HepG2 (cell line): ENCODE results near the gene ITIH3. TPM values are rescaled to one million over a fixed set of nuclear protein-coding genes. Genes with fewer than 3 reads are reported as not detected.

ENCODE experiments used
- ATF2 ChIP-seq: sonication (generic); formaldehyde crosslinking; IDR thresholded peaks from 2 replicates; pipeline ENCODE4 v1.4.0; 2020; ENCODE audit warnings: missing genetic modification reagents
- CENPX ChIP-seq: sonication (generic); formaldehyde crosslinking; IDR thresholded peaks from 2 replicates; pipeline ENCODE4 v1.9.0; 2021; ENCODE audit warnings: mild to moderate bottlenecking, missing genetic modification reagents, moderate library complexity
- GABPA ChIP-seq, 2 experiments: IDR thresholded peaks; 2 replicates each; pipeline ENCODE4 v1.6.1; 2011 to 2016; ENCODE audit warnings: low read depth in 2 of 2, low read length in 1 of 2, missing biosample characterization in 1 of 2, missing genetic modification characterization in 1 of 2
- HNF1B ChIP-seq: sonication (generic); formaldehyde crosslinking; IDR thresholded peaks from 2 replicates; pipeline ENCODE4 v1.5.1; 2020; ENCODE audit warnings: mild to moderate bottlenecking, moderate library complexity, missing genetic modification reagents
- HNRNPL ChIP-seq: fragments of 200-400 bp; formaldehyde crosslinking; IDR thresholded peaks from 2 replicates; pipeline ENCODE4 v1.6.1; 2017; ENCODE audit warnings: mild to moderate bottlenecking, low read depth, low read length
- HNRNPLL ChIP-seq: fragments of 200-400 bp; formaldehyde crosslinking; IDR thresholded peaks from 2 replicates; pipeline ENCODE4 v1.6.1; 2017; ENCODE audit warnings: mild to moderate bottlenecking, low read depth, low read length; ENCODE audit not compliant: poor library complexity, severe bottlenecking
- KLF15 ChIP-seq: sonication (generic); formaldehyde crosslinking; IDR thresholded peaks from 2 replicates; pipeline ENCODE4 v1.8.1; 2023; ENCODE audit warnings: borderline replicate concordance, mild to moderate bottlenecking, inconsistent platforms, missing genetic modification reagents, mixed read lengths
- LCORL ChIP-seq, 2 experiments: fragments of 450-650 bp in 1 of 2; sonication (generic) in 1 of 2; formaldehyde crosslinking in 1 of 2; IDR thresholded peaks; 2 replicates each; pipeline versions ENCODE4 v1.5.0 to v1.6.1; 2017 to 2020; ENCODE audit warnings: antibody characterized with exemption in 1 of 2, missing genetic modification reagents in 1 of 2
- MLLT10 ChIP-seq: sonication (generic); formaldehyde crosslinking; IDR thresholded peaks from 2 replicates; pipeline ENCODE4 v1.4.0; 2020; ENCODE audit warnings: missing genetic modification reagents
- POLR2A ChIP-seq, 2 experiments: IDR thresholded peaks; 2 replicates each; pipeline ENCODE4 v1.6.1; 2011; ENCODE audit warnings: low read depth in 2 of 2, low read length in 2 of 2, mild to moderate bottlenecking in 1 of 2, moderate library complexity in 1 of 2; ENCODE audit not compliant: insufficient read depth in 1 of 2
- RCOR2 ChIP-seq: IDR thresholded peaks from 2 replicates; pipeline ENCODE4 v1.6.1; 2016; ENCODE audit warnings: missing biosample characterization, missing genetic modification reagents
- REL ChIP-seq: sonication (generic); formaldehyde crosslinking; conservative IDR thresholded peaks from 2 replicates; pipeline ENCODE4 v1.8.0; 2022; ENCODE audit warnings: mild to moderate bottlenecking, missing genetic modification reagents, moderate library complexity
- REST ChIP-seq, 2 experiments: IDR thresholded peaks; 2 replicates each; pipeline ENCODE4 v1.6.1; 2011 to 2012; ENCODE audit warnings: low read length in 2 of 2, borderline replicate concordance in 1 of 2, low read depth in 1 of 2, mild to moderate bottlenecking in 1 of 2, moderate library complexity in 1 of 2
- SMARCE1 ChIP-seq: fragments of 450-650 bp; IDR thresholded peaks from 2 replicates; pipeline ENCODE4 v1.6.1; 2017; ENCODE audit warnings: borderline replicate concordance
- WIZ ChIP-seq: sonication (generic); formaldehyde crosslinking; IDR thresholded peaks from 2 replicates; pipeline ENCODE4 v1.5.1; 2020; ENCODE audit warnings: mild to moderate bottlenecking, missing genetic modification reagents
- ZC3H13 ChIP-seq: sonication (generic); formaldehyde crosslinking; IDR thresholded peaks from 2 replicates; pipeline ENCODE4 v1.8.1; 2023; ENCODE audit warnings: mild to moderate bottlenecking, missing genetic modification reagents, moderate library complexity
- ZNF17 ChIP-seq: sonication (generic); formaldehyde crosslinking; IDR thresholded peaks from 2 replicates; pipeline ENCODE4 v1.5.0; 2020; ENCODE audit warnings: mild to moderate bottlenecking, missing genetic modification reagents
- ZNF280B ChIP-seq: sonication (generic); formaldehyde crosslinking; IDR thresholded peaks from 2 replicates; pipeline ENCODE4 v1.5.0; 2020; ENCODE audit warnings: missing genetic modification reagents, mild to moderate bottlenecking, borderline replicate concordance
- ZNF414 ChIP-seq: sonication (generic); formaldehyde crosslinking; IDR thresholded peaks from 2 replicates; pipeline ENCODE4 v1.5.0; 2020; ENCODE audit warnings: missing genetic modification reagents
- polyA plus RNA-seq, 8 experiments: library from polyadenylated mRNA; depleted of rRNA in 3 of 8; stranded (reverse) in 7 of 8; unstranded in 1 of 8; fragments of >200 nt; fragmentation: Illumina TruSeq in 4 of 8; extraction: Trizol in 4 of 8; gene quantifications; 2 replicates each; pipeline versions ENCODE4 v1.2.1 to v1.2.3, GENCODE V29; 2011 to 2016; ENCODE audit warnings: low read depth in 4 of 8, missing spikeins in 1 of 8, mixed read lengths in 1 of 8; ENCODE audit not compliant: insufficient read depth in 1 of 8
- total RNA-seq, 5 experiments: library from RNA; depleted of rRNA; stranded (reverse); fragments of >200 nt; fragmentation: Illumina TruSeq; extraction: Trizol; gene quantifications; 2 replicates each; pipeline ENCODE4 v1.2.3, GENCODE V29; 2016; ENCODE audit warnings: low read depth in 1 of 5

Gene ITIH3
- total and polyA plus RNA-seq, 2 of the 13 experiments (the other 11 are each of a cell fraction or from before 2014, with no cell fraction given): 105 to 632 TPM

- TF ChIP-seq ZNF414 (CRISPR knock-in tag) (0 out of 2 replicates have a peak, but pooled peaks have one; percentile 47), SMARCE1 (no peak), CENPX (CRISPR knock-in tag) (no peak), GABPA (IDR thresholded peaks at IDR 0.05; ENCODE audit: low read depth, low read length) (no peak), GABPA (CRISPR knock-in tag; IDR thresholded peaks at IDR 0.05; ENCODE audit: low read depth) (no peak), ZNF17 (CRISPR knock-in tag) (no peak), ZNF280B (CRISPR knock-in tag) (no peak), REL (CRISPR knock-in tag) (no peak), ZC3H13 (CRISPR knock-in tag) (0 out of 2 replicates have a peak, but pooled peaks have one; percentile 51), HNRNPLL (no peak), KLF15 (CRISPR knock-in tag) (no peak), HNRNPL (0 out of 2 replicates have a peak, but pooled peaks have one; percentile 51), HNF1B (CRISPR knock-in tag) (no peak), ATF2 (CRISPR knock-in tag) (no peak), WIZ (no peak), LCORL (IDR thresholded peaks at IDR 0.05) (no peak), LCORL (CRISPR knock-in tag; IDR thresholded peaks at IDR 0.05) (peak; percentile 69), RCOR2 (no peak), POLR2A (IDR thresholded peaks at IDR 0.05; ENCODE audit: insufficient read depth in 1 of 2, low read depth in 2 of 2, low read length in 2 of 2) (no peak), REST (IDR thresholded peaks at IDR 0.05; ENCODE audit: borderline replicate concordance in 1 of 2, low read depth in 1 of 2, low read length in 2 of 2) (no peak), MLLT10 (CRISPR knock-in tag) (no peak)
Measured at GRCh38 chr3:52787672-52788625, 6.6 kb upstream of the ITIH3 start (continued).
